T-cell (primary cell): ENCODE measurements around the gene VSNL1. TPM values are rescaled to one million over a fixed set of nuclear protein-coding genes. Genes with fewer than 3 reads are reported as not detected.

Experiments
- ATAC-seq, 4 experiments: fragments of 200-7000 bp in 3 of 4; fragments of 150-1000 bp in 1 of 4; cut with Tn5 transposase; replicated peaks in 1 of 4; 1 replicate in 3 of 4; 2 replicates in 1 of 4; pipeline ENCODE4 v1.10.0; 2021; ENCODE audit warnings: moderate library complexity in 3 of 4, mild to moderate bottlenecking in 2 of 4, moderate number of reproducible peaks in 1 of 4
- CTCF ChIA-PET, 2 donors: fragments of 300-600 bp; sonication (Branson Sonifier 250); formaldehyde crosslinking; loops; one replicate each; lab custom pipeline; 2022; ENCODE audit warnings: antibody characterized with exemption in 2 of 2; lab: Charles Lee
- POLR2A ChIA-PET, 2 donors: fragments of 300-600 bp; sonication (Branson Sonifier 250); formaldehyde crosslinking; loops; one replicate each; lab custom pipeline; 2022; ENCODE audit warnings: antibody characterized with exemption in 2 of 2; lab: Charles Lee
- DNase-seq, 35 experiments: peaks; one replicate each; pipeline versions ENCODE4 v3.0.0 to v3.0.0-alpha.2; 2013 to 2023
- H3K27ac ChIP-seq: one replicate; pipeline ENCODE4 v1.5.1; 2013; ENCODE audit warnings: low read length
- H3K27me3 ChIP-seq, 2 experiments: replicated peaks in 1 of 2; 1 replicate in 1 of 2; 2 replicates in 1 of 2; pipeline versions ENCODE4 v1.6.1 to v1.7.0; 2013; ENCODE audit warnings: low read length in 1 of 2, mixed read lengths in 1 of 2; ENCODE audit not compliant: control insufficient read depth in 2 of 2, insufficient read depth in 2 of 2; ENCODE audit errors: extremely low read depth in 1 of 2
- H3K36me3 ChIP-seq, 2 donors: 1 replicate in 1 of 2; 2 replicates in 1 of 2; pipeline versions ENCODE4 v1.6.1 to v1.7.0; 2013; ENCODE audit warnings: low read length in 1 of 2; ENCODE audit not compliant: control insufficient read depth in 2 of 2, insufficient read depth in 1 of 2; ENCODE audit errors: extremely low read depth in 1 of 2
- H3K4me1 ChIP-seq, 2 experiments: 1 replicate in 1 of 2; 2 replicates in 1 of 2; pipeline versions ENCODE4 v1.6.1 to v1.7.0; 2013; ENCODE audit warnings: low read length in 2 of 2, mixed read lengths in 1 of 2; ENCODE audit not compliant: insufficient read depth in 2 of 2, control insufficient read depth in 1 of 2; ENCODE audit errors: extremely low read depth in 1 of 2
- H3K4me3 ChIP-seq, 2 donors: 1 replicate in 1 of 2; 2 replicates in 1 of 2; pipeline versions ENCODE4 v1.5.1 to v1.7.0; 2013; ENCODE audit warnings: mild to moderate bottlenecking in 2 of 2, low read length in 1 of 2, moderate library complexity in 1 of 2; ENCODE audit not compliant: control insufficient read depth in 1 of 2; ENCODE audit errors: extremely low read depth in 1 of 2
- H3K9me3 ChIP-seq: 2 replicates; pipeline ENCODE4 v1.7.0; 2013
- H3K27ac Mint-ChIP-seq, 2 donors: one replicate each; pipeline ENCODE4 v1.8.0; 2020 to 2021; ENCODE audit warnings: mild to moderate bottlenecking in 2 of 2, mixed read lengths in 2 of 2
- H3K27me3 Mint-ChIP-seq, 2 donors: one replicate each; pipeline ENCODE4 v1.8.0; 2021 to 2022; ENCODE audit warnings: mixed read lengths in 2 of 2
- H3K36me3 Mint-ChIP-seq: one replicate; pipeline ENCODE4 v1.8.0; 2021; ENCODE audit warnings: mixed read lengths
- H3K4me1 Mint-ChIP-seq, 3 donors: one replicate each; pipeline ENCODE4 v1.8.0; 2020 to 2022; ENCODE audit warnings: mixed read lengths in 3 of 3, mild to moderate bottlenecking in 1 of 3
- H3K4me3 Mint-ChIP-seq, 3 donors: one replicate each; pipeline ENCODE4 v1.8.0; 2020 to 2022; ENCODE audit warnings: mild to moderate bottlenecking in 3 of 3, mixed read lengths in 3 of 3, moderate library complexity in 3 of 3
- H3K9me3 Mint-ChIP-seq, 3 donors: one replicate each; pipeline ENCODE4 v1.8.0; 2020 to 2022; ENCODE audit warnings: mixed read lengths in 3 of 3
- WGBS: methylation state at CpG from one replicate; pipeline ENCODE4 v1.1.5; 2013; ENCODE audit warnings: missing lambda C conversion rate; ENCODE audit not compliant: insufficient coverage; 5-methylcytosine and 5-hydroxymethylcytosine counted together
- total RNA-seq, 35 experiments: library from RNA in 6 of 35; stranded (reverse) in 6 of 35; fragments of 120-200 nt in 1 of 35; gene quantifications; one replicate each; pipeline versions ENCODE4 v1.2.1 to v1.2.4 and lab custom pipeline; 2013 to 2026

Gene VSNL1
- total RNA-seq, 5 donors from 2014 or later (not counting 1 experiment from before 2014, with no cell fraction given): 0.22 TPM; not detected in 4

DNA sequence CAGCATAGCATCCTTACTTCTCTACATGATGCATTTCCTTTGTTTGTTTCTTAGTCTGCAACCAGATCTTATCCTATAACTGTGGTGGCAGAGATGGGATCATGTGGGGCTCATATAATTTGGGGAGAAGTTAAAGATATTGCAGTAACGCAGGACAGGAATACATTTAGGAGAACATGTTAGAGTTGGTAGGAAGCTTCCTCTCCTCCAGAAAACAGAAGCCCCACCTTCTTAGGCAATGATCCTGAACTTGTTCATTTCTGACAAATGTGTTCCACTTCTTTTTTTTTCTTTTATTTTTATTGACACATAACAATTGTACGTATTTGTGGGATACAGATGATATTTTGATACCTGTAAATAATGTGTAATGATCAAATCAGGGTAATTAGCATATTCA lies 99.9 kb downstream of the VSNL1 start:
- peaks cover 0 to 12% of the 10 kb centered on the region in 2 experiments for H3K27me3 ChIP-seq
- ATAC-seq: no peak
- Mint-ChIP-seq H3K27ac (no peak overlapping the region), H3K4me1 (no peaks in the 10 kb centered on the region), H3K27me3 (peaks cover 0 to 3% of the 10 kb centered on the region in 2 donors), H3K4me3 (no peak overlapping the region), H3K9me3 (no peaks in the 10 kb centered on the region), H3K36me3 (no peaks in the 10 kb centered on the region)
- no peaks in the 10 kb centered on the region for H3K36me3 ChIP-seq
- H3K4me1 ChIP-seq: no peaks in the 10 kb centered on the region
- H3K27ac ChIP-seq: no peak overlapping the region
- no peaks in the 10 kb centered on the region for H3K9me3 ChIP-seq
- H3K4me3 ChIP-seq: no peak overlapping the region
- ChIA-PET POLR2A (no interaction called here), CTCF (no interaction called here)
- no peak for DNase-seq
- no CpG with 5 or more reads among the region's 2 CpGs for WGBS

DNA sequence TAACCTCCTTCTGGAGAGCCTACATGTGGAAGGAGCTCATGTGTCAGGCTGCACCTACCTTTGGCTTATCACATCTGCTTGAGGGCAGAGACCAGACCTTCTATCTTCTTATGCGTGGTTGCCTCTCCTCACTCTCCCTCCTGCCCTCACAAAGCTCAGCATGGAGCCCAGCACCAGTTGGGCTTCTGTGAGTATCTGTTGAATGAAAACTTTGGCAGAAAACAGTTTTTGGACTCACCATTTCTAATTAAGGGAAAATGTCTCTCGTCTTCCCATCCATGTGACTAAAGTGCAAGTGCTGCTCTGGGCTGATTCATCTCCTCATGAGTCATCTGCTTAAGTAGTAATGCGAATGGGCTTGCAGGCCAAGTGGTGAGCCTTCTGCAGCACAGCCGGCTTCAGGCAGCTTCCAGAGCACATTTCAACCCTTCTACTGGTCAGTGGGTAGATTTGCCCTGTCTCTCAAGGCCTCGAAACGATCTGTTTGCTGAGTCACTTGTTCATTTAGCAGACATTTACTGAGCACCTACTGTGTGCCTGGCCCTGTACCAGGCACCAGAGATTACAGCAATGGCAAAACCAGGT lies 102.6 kb downstream of the VSNL1 start:
- Mint-ChIP-seq H3K4me3 (no peak overlapping the region), H3K4me1 (no peaks in the 10 kb centered on the region), H3K9me3 (no peaks in the 10 kb centered on the region), H3K27ac (no peak overlapping the region), H3K36me3 (no peaks in the 10 kb centered on the region), H3K27me3 (no peaks in the 10 kb centered on the region)
- Histone ChIP-seq H3K27me3 (peaks cover 0 to 3% of the 10 kb centered on the region in 2 experiments), H3K36me3 (no peaks in the 10 kb centered on the region), H3K9me3 (no peaks in the 10 kb centered on the region), H3K4me1 (no peaks in the 10 kb centered on the region), H3K4me3 (no peak overlapping the region), H3K27ac (no peak overlapping the region)
- ChIA-PET POLR2A (no interaction called here), CTCF (interaction anchor here (0.7 to 5.4 kb wide), 4 partner anchors 12 to 41 kb away, joined by 3 to 84 read pairs (median 4); no protein-coding TSS in a partner anchor)
- ATAC-seq (no peak), DNase-seq (no peak)
- WGBS: 59% methylated on average over 4 of the region's 6 CpGs

DNA sequence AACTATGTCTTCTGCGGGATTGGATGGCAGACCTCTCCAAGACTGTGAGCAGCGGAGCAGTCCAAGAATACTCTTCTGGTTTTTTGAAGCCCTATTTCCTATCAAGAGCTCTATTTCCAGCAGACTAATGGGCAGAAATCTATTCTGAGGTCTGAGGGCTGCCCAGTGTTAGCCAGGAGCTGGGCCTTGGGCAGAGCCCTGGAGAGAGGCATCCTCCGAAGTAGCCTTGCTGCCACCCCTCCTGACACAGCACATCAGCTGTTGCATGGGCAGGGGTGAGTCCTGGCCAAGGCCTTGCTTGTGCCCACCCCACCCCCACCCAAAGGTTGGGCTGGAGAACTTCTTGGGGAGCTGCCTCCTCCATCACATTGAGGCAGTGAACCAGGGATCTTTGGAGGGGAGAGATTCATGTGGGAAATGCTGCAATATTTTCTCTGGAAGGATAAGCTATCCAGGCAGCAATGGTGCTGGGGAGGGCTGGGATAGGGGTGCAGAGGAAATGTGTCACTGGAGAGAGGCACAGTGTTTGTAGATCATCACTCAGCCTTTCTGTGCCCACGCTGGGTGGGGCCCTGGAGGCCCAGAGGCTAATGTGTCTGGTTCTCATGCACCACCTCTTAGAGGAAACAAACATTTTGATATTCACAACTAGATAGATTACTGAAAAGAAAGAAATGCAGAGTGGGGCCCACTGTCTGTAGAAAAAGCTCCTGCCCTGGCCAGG lies 104.7 kb downstream of the VSNL1 start:
- H3K27me3 Mint-ChIP-seq: no peaks in the 10 kb centered on the region
- H3K9me3 Mint-ChIP-seq: no peaks in the 10 kb centered on the region
- H3K27ac Mint-ChIP-seq: no peak overlapping the region
- H3K4me3 Mint-ChIP-seq: no peak overlapping the region
- CTCF ChIA-PET: interaction anchor here (0.7 to 5.4 kb wide), 7 partner anchors 9 to 26 kb away, joined by 3 to 84 read pairs (median 6); no protein-coding TSS in a partner anchor
- H3K36me3 Mint-ChIP-seq: no peaks in the 10 kb centered on the region
- Histone ChIP-seq H3K27ac (no peak overlapping the region), H3K36me3 (no peaks in the 10 kb centered on the region), H3K4me1 (no peaks in the 10 kb centered on the region), H3K4me3 (no peak overlapping the region), H3K27me3 (no peaks in the 10 kb centered on the region), H3K9me3 (no peaks in the 10 kb centered on the region)
- no peaks in the 10 kb centered on the region for H3K4me1 Mint-ChIP-seq
- WGBS: 93% methylated on average over 2 of the region's 4 CpGs
- ATAC-seq (no peak), DNase-seq (no peak)
- POLR2A ChIA-PET: no interaction called here

DNA sequence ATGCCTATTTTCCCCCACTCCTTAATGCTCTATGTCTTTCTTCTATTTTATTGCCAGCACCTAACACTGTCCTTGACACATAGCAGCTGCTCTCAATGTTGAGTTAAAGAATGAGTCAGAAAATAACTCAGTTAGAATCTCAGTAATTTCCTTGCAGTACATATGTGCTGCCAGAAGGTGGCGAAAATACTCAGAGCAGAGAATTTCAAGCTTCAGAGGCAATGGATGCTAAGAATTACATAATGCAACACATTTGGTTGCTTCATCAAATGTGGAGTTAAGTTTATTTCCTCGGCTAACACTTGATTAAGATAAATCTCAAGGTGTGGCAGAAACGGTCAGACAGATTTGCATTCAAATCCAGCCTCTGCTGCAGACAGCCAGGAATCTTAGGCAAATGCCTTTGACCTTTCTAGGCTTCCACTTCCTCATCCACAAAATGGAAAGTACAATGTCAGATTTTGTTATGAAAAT lies 105.6 kb downstream of the VSNL1 start:
- H3K27me3 ChIP-seq: no peaks in the 10 kb centered on the region
- WGBS: no CpG with 5 or more reads among the region's 3 CpGs
- Mint-ChIP-seq H3K36me3 (no peaks in the 10 kb centered on the region), H3K27me3 (no peaks in the 10 kb centered on the region), H3K9me3 (no peaks in the 10 kb centered on the region), H3K4me1 (no peaks in the 10 kb centered on the region), H3K4me3 (no peak overlapping the region), H3K27ac (no peak overlapping the region)
- ATAC-seq: peak in 2 of 4 experiments; percentile 44 to 56
- H3K9me3 ChIP-seq: no peaks in the 10 kb centered on the region
- H3K36me3 ChIP-seq: no peaks in the 10 kb centered on the region
- no peak overlapping the region for H3K27ac ChIP-seq
- H3K4me1 ChIP-seq: no peaks in the 10 kb centered on the region
- peak in 18 of 35 experiments; percentile 1 to 59 (median 10) for DNase-seq
- ChIA-PET POLR2A (interaction anchor here in 1 of 2 donors (0.6 kb wide), 1 partner anchor 144 kb away, joined by 4 read pairs; no protein-coding TSS in a partner anchor), CTCF (interaction anchor here (0.7 to 5.4 kb wide), 7 partner anchors 10 to 25 kb away, joined by 3 to 84 read pairs (median 6); no protein-coding TSS in a partner anchor)
- no peak overlapping the region for H3K4me3 ChIP-seq

DNA sequence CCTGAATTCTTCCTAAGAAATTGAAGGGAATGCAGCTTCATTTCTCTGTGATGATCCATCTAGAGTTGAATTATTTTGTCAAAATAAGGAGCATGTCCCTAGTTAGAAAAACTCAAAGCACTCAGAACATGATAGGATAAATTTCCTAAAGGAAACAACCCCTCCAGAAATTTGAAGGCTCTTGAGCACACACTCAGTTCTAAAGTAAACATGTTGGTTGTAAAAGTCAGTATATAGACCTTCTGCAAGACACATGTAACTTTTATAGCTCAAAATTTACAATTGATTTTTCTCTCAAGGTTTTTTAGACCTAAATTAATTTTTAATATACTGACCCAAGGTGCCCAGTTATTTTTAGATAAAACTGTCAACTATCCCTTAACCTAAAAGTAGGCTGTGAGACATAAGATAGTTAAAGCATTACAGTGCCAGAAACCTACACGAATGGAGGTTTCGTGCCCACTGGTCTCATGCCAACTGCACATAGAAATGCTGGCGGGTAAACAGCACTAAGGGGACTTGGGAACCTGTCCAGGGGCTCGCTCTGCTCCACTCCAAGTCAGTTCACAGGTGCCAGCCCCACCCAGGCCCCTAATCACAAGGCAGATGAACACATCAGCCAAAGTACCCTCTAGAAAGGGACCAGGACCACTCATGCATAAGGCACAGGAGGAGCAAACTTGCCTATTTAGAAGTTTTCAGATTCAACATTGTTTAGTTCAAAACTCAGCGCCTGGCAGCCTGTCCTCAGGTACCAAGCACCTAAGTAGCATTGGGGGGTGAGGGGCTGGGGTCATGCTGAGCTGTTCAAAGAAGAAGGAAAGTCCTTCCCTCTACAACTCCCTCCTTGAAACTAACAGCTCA lies 106.6 kb downstream of the VSNL1 start:
- Mint-ChIP-seq H3K4me3 (no peak overlapping the region), H3K27me3 (no peaks in the 10 kb centered on the region), H3K27ac (no peak overlapping the region), H3K36me3 (no peaks in the 10 kb centered on the region), H3K4me1 (no peaks in the 10 kb centered on the region), H3K9me3 (no peaks in the 10 kb centered on the region)
- POLR2A ChIA-PET: interaction anchor here in 1 of 2 donors (0.6 kb wide), 1 partner anchor 143 kb away, joined by 4 read pairs; no protein-coding TSS in a partner anchor
- CTCF ChIA-PET: interaction anchor here (0.7 to 5.4 kb wide), 6 partner anchors 9 to 24 kb away, joined by 3 to 84 read pairs (median 6); no protein-coding TSS in a partner anchor
- WGBS: 79% methylated on average over 4 of the region's 5 CpGs
- DNase-seq: no peak
- no peak overlapping the region for H3K27ac ChIP-seq
- no peak for ATAC-seq
- H3K4me1 ChIP-seq: no peaks in the 10 kb centered on the region
- H3K9me3 ChIP-seq: no peaks in the 10 kb centered on the region
- no peaks in the 10 kb centered on the region for H3K36me3 ChIP-seq
- H3K27me3 ChIP-seq: no peaks in the 10 kb centered on the region
- H3K4me3 ChIP-seq: no peak overlapping the region

DNA sequence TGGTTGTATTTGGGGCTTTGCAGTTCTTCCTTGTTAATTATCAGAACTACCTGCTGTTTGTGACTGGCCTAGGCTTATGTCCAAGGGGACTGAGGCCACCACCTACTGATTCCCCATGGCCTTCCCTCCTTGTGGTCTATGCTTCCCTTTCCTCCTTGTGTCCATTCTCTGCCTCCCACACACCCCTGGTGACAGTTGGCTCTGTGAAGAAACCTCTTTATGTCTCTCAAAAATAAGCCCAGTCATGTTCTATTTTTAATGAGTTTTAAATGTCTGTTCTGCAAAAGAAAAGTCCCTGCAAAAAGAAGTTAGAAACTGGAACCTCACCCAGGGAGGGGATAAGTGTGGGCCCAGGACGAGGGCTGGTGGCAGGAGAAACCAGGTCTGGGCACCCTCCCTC lies 108.1 kb downstream of the VSNL1 start:
- no peak for DNase-seq
- ChIA-PET CTCF (no interaction called here), POLR2A (no interaction called here)
- Histone ChIP-seq H3K36me3 (no peaks in the 10 kb centered on the region), H3K9me3 (no peaks in the 10 kb centered on the region), H3K4me3 (no peak overlapping the region), H3K27me3 (no peaks in the 10 kb centered on the region), H3K27ac (no peak overlapping the region), H3K4me1 (no peaks in the 10 kb centered on the region)
- no peak overlapping the region for H3K4me3 Mint-ChIP-seq
- no peaks in the 10 kb centered on the region for H3K36me3 Mint-ChIP-seq
- no peaks in the 10 kb centered on the region for H3K9me3 Mint-ChIP-seq
- no peak for ATAC-seq
- no peaks in the 10 kb centered on the region for H3K27me3 Mint-ChIP-seq
- 60% methylated on average over 1 of the region's 1 CpG for WGBS
- no peaks in the 10 kb centered on the region for H3K4me1 Mint-ChIP-seq
- no peak overlapping the region for H3K27ac Mint-ChIP-seq
